22Rv1 (cell line): ENCODE measurements around the gene PDPN.

Source experiments
- ZFX ChIP-seq: fragments of 450-650 bp; IDR thresholded peaks from 2 replicates; pipeline ENCODE4 v1.6.1; 2017; ENCODE audit warnings: antibody characterized with exemption, borderline replicate concordance
- TF ChIP-seq, protein P1 (sequence below): fragments of 450-650 bp; IDR thresholded peaks from 2 replicates; pipeline ENCODE4 v1.5.1; 2017; ENCODE audit warnings: mild to moderate bottlenecking

DNA sequence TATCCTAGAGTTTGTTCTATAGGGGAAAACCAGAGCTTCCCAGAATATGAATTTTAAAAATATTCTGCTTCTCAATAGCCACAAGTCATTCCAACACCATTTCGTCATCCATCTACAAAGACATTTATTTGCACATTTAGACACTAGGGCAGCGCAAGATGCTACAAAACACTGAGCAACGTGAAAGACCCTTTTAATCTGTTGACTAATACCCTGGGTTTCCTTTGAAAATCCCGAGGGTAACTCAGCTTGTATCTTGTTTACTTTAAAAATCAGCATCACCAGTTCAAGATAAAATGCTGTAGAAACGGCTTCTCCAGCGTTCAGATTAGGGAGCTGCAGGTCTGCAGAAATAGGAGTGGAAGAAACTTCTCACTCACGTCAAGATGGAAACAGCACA is 13.5 kb downstream of the PDPN start:
- TF ChIP-seq, protein P1, sequence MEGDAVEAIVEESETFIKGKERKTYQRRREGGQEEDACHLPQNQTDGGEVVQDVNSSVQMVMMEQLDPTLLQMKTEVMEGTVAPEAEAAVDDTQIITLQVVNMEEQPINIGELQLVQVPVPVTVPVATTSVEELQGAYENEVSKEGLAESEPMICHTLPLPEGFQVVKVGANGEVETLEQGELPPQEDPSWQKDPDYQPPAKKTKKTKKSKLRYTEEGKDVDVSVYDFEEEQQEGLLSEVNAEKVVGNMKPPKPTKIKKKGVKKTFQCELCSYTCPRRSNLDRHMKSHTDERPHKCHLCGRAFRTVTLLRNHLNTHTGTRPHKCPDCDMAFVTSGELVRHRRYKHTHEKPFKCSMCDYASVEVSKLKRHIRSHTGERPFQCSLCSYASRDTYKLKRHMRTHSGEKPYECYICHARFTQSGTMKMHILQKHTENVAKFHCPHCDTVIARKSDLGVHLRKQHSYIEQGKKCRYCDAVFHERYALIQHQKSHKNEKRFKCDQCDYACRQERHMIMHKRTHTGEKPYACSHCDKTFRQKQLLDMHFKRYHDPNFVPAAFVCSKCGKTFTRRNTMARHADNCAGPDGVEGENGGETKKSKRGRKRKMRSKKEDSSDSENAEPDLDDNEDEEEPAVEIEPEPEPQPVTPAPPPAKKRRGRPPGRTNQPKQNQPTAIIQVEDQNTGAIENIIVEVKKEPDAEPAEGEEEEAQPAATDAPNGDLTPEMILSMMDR = no peak
- no peak for TF ChIP-seq ZFX
